Measurements from ENCODE around the gene TMED10.
"Not testable (repeated sequence)": the region's sequence is repeated elsewhere in the genome, so short reads cannot be mapped to it uniquely, and the experiment has no call there.

Gene TMED10

GRCh38 chr14:75165586-75166391, 10.6 kb downstream of the TMED10 start:
- H3K4me3 ChIP-seq (ENCODE audit: low read depth, low read length): no peak overlapping the region
- no peak for DNase-seq (ENCODE audit: low read depth)

- no peak overlapping the region for H3K4me3 ChIP-seq (ENCODE audit: low read depth, low read length)
- DNase-seq (ENCODE audit: low read depth): no peak
Measured at GRCh38 chr14:75164809-75165208, 11.6 kb downstream of the TMED10 start.

- H3K4me3 ChIP-seq (ENCODE audit: low read depth, low read length): no peak overlapping the region
- DNase-seq (ENCODE audit: low read depth): no peak
Measured at GRCh38 chr14:75163677-75164076, 12.7 kb downstream of the TMED10 start.

GRCh38 chr14:75162631-75163030, 13.8 kb downstream of the TMED10 start:
- no peak overlapping the region for H3K4me3 ChIP-seq (ENCODE audit: low read depth, low read length)
- DNase-seq (ENCODE audit: low read depth): no peak

- DNase-seq (ENCODE audit: low read depth): no peak
- H3K4me3 ChIP-seq (ENCODE audit: low read depth, low read length): no peak overlapping the region
Measured at GRCh38 chr14:75158843-75159614, 17.4 kb downstream of the TMED10 start.

- no peak for DNase-seq (ENCODE audit: low read depth)
- no peak overlapping the region for H3K4me3 ChIP-seq (ENCODE audit: low read depth, low read length)
Measured at GRCh38 chr14:75156901-75157300, 19.5 kb downstream of the TMED10 start.

- no peak for DNase-seq (ENCODE audit: low read depth)
- H3K4me3 ChIP-seq (ENCODE audit: low read depth, low read length): no peak overlapping the region
Measured at GRCh38 chr14:75156111-75156510, 20.3 kb downstream of the TMED10 start.

- H3K4me3 ChIP-seq (ENCODE audit: low read depth, low read length): no peak overlapping the region
- DNase-seq (ENCODE audit: low read depth): no peak
Measured at GRCh38 chr14:75155169-75155568, 21.2 kb downstream of the TMED10 start.

- no peak overlapping the region for H3K4me3 ChIP-seq (ENCODE audit: low read depth, low read length)
- no peak for DNase-seq (ENCODE audit: low read depth)
Measured at GRCh38 chr14:75153295-75153694, 23.1 kb downstream of the TMED10 start.

- H3K4me3 ChIP-seq (ENCODE audit: low read depth, low read length): no peak overlapping the region
- DNase-seq (ENCODE audit: low read depth): no peak
Measured at GRCh38 chr14:75151851-75152250, 24.6 kb downstream of the TMED10 start.

GRCh38 chr14:75150637-75151036, 25.8 kb downstream of the TMED10 start:
- DNase-seq (ENCODE audit: low read depth); H3K4me3 ChIP-seq (ENCODE audit: low read depth, low read length): not testable (repeated sequence)

GRCh38 chr14:75150150-75150549, 26.3 kb downstream of the TMED10 start:
- peak; percentile 52 for DNase-seq (ENCODE audit: low read depth)
- no peak overlapping the region for H3K4me3 ChIP-seq (ENCODE audit: low read depth, low read length)

- H3K4me3 ChIP-seq (ENCODE audit: low read depth, low read length): no peak overlapping the region
- peak; percentile 56 for DNase-seq (ENCODE audit: low read depth)
Measured at GRCh38 chr14:75147423-75148071, 28.9 kb downstream of the TMED10 start.

- no peak for DNase-seq (ENCODE audit: low read depth)
- no peak overlapping the region for H3K4me3 ChIP-seq (ENCODE audit: low read depth, low read length)
Measured at GRCh38 chr14:75144944-75145343, 31.5 kb downstream of the TMED10 start.

GRCh38 chr14:75143761-75144527, 32.5 kb downstream of the TMED10 start:
- DNase-seq (ENCODE audit: low read depth): no peak
- H3K4me3 ChIP-seq (ENCODE audit: low read depth, low read length): no peak overlapping the region

GRCh38 chr14:75142494-75142893, 33.9 kb downstream of the TMED10 start:
- no peak for DNase-seq (ENCODE audit: low read depth)
- no peak overlapping the region for H3K4me3 ChIP-seq (ENCODE audit: low read depth, low read length)

- no peak overlapping the region for H3K4me3 ChIP-seq (ENCODE audit: low read depth, low read length)
- no peak for DNase-seq (ENCODE audit: low read depth)
Measured at GRCh38 chr14:75141967-75142366, 34.4 kb downstream of the TMED10 start.

- DNase-seq (ENCODE audit: low read depth): no peak
- H3K4me3 ChIP-seq (ENCODE audit: low read depth, low read length): no peak overlapping the region
Measured at GRCh38 chr14:75141062-75141461, 35.4 kb downstream of the TMED10 start.

- no peak overlapping the region for H3K4me3 ChIP-seq (ENCODE audit: low read depth, low read length)
- no peak for DNase-seq (ENCODE audit: low read depth)
Measured at GRCh38 chr14:75140620-75141019, 35.8 kb downstream of the TMED10 start.

GRCh38 chr14:75139185-75139584, 37.2 kb downstream of the TMED10 start:
- no peak overlapping the region for H3K4me3 ChIP-seq (ENCODE audit: low read depth, low read length)
- no peak for DNase-seq (ENCODE audit: low read depth)

Measured in skeletal muscle cell (primary cell).